H1 (cell line): ENCODE measurements around the gene RAD9B.
"Not testable (repeated sequence)": the region's sequence is repeated elsewhere in the genome, so short reads cannot be mapped to it uniquely, and the experiment has no call there.

Source experiments
- ATF3 ChIP-seq: IDR thresholded peaks from 2 replicates; pipeline ENCODE4 v1.6.1; 2011; ENCODE audit warnings: low read depth, mild to moderate bottlenecking, low read length; ENCODE audit not compliant: insufficient read depth
- CTCF ChIP-seq, 3 experiments: IDR thresholded peaks; 1 replicate in 2 of 3; 2 replicates in 1 of 3; pipeline versions ENCODE4 v1.5.1 to v1.6.1; 2011; ENCODE audit warnings: low read length in 3 of 3, mild to moderate bottlenecking in 3 of 3, inconsistent platforms in 2 of 3, low read depth in 1 of 3, moderate library complexity in 1 of 3; ENCODE audit not compliant: insufficient read depth in 1 of 3; ENCODE audit errors: control extremely low read depth in 1 of 3
- EP300 ChIP-seq, 2 experiments: IDR thresholded peaks; 1 replicate in 1 of 2; 2 replicates in 1 of 2; pipeline ENCODE4 v1.6.1; 2011 to 2012; ENCODE audit warnings: low read depth in 2 of 2, low read length in 2 of 2, mild to moderate bottlenecking in 2 of 2, borderline replicate concordance in 1 of 2, inconsistent platforms in 1 of 2, moderate library complexity in 1 of 2
- HDAC2 ChIP-seq, 2 experiments: fragments of 300-600 bp in 1 of 2; sonication (generic) in 1 of 2; IDR thresholded peaks; 2 replicates each; pipeline ENCODE4 v1.6.1; 2011 to 2012; ENCODE audit warnings: low read depth in 2 of 2, low read length in 2 of 2, mild to moderate bottlenecking in 2 of 2, moderate library complexity in 2 of 2, borderline replicate concordance in 1 of 2, inconsistent platforms in 1 of 2
- JUN ChIP-seq: IDR thresholded peaks from 2 replicates; pipeline ENCODE4 v1.6.1; 2011; ENCODE audit warnings: low read depth, mild to moderate bottlenecking, improper control_type of control experiment, low read length
- KDM5A ChIP-seq: fragments of 200-600 bp; IDR thresholded peaks from 2 replicates; pipeline ENCODE4 v1.7.1; 2012; ENCODE audit warnings: mild to moderate bottlenecking, low read length, inconsistent platforms, mixed read lengths
- MAFK ChIP-seq: IDR thresholded peaks from 2 replicates; pipeline ENCODE4 v1.6.1; 2012; ENCODE audit warnings: low read depth, mild to moderate bottlenecking, improper control_type of control experiment, low read length
- NANOG ChIP-seq: IDR thresholded peaks from 2 replicates; pipeline ENCODE4 v1.6.1; 2011; ENCODE audit warnings: low read length, low read depth, mild to moderate bottlenecking, inconsistent platforms; ENCODE audit not compliant: insufficient read depth, poor library complexity, severe bottlenecking
- POLR2A ChIP-seq, 2 experiments: IDR thresholded peaks; 1 replicate in 1 of 2; 2 replicates in 1 of 2; pipeline ENCODE4 v1.6.1; 2011; ENCODE audit warnings: low read depth in 2 of 2, low read length in 2 of 2, mild to moderate bottlenecking in 2 of 2; ENCODE audit errors: control extremely low read depth in 1 of 2
- POLR2AphosphoS5 ChIP-seq: IDR thresholded peaks from 2 replicates; pipeline ENCODE4 v1.6.1; 2011; ENCODE audit warnings: low read depth, low read length
- RFX5 ChIP-seq: IDR thresholded peaks from 2 replicates; pipeline ENCODE4 v1.6.1; 2011; ENCODE audit warnings: low read depth, low read length, improper control_type of control experiment, borderline replicate concordance
- SIN3A ChIP-seq, 2 experiments: IDR thresholded peaks in 1 of 2; conservative IDR thresholded peaks in 1 of 2; 2 replicates each; pipeline ENCODE4 v1.6.1; 2011 to 2012; ENCODE audit warnings: low read length in 2 of 2, improper control_type of control experiment in 1 of 2, low read depth in 1 of 2, mild to moderate bottlenecking in 1 of 2
- TAF7 ChIP-seq: optimal IDR thresholded peaks from 2 replicates; pipeline ENCODE3; 2011; ENCODE audit warnings: low read depth, mild to moderate bottlenecking, inconsistent platforms, low read length, moderate library complexity, borderline replicate concordance
- TCF12 ChIP-seq: IDR thresholded peaks from 2 replicates; pipeline ENCODE4 v1.6.1; 2011; ENCODE audit warnings: low read depth, mild to moderate bottlenecking, low read length

- not testable (repeated sequence) for TF ChIP-seq JUN; POLR2A (IDR thresholded peaks at IDR 0.05; ENCODE audit: control extremely low read depth in 1 of 2, low read depth in 2 of 2, low read length in 2 of 2); TCF12; SIN3A (conservative IDR thresholded peaks at IDR 0.05 in 1 of 2, IDR thresholded peaks at IDR 0.05 in 1 of 2; ENCODE audit: low read depth in 1 of 2, low read length in 2 of 2); HDAC2 (IDR thresholded peaks at IDR 0.05; ENCODE audit: borderline replicate concordance in 1 of 2, low read depth in 2 of 2, low read length in 2 of 2); MAFK; CTCF (IDR thresholded peaks at IDR 0.05; ENCODE audit: control extremely low read depth in 1 of 3, insufficient read depth in 1 of 3, low read depth in 1 of 3, low read length in 3 of 3); POLR2AphosphoS5; NANOG; ATF3; KDM5A; EP300 (IDR thresholded peaks at IDR 0.05; ENCODE audit: borderline replicate concordance in 1 of 2, low read depth in 2 of 2, low read length in 2 of 2); TAF7; RFX5
Measured at GRCh38 chr12:110545259-110545658, 43.1 kb downstream of the RAD9B start.
